A673 (cell line): ENCODE measurements around the gene PPP1R12C. TPM values are rescaled to one million over a fixed set of nuclear protein-coding genes. Genes with fewer than 3 reads are reported as not detected.

Experiments
- BruUV-seq: library from RNA; stranded (reverse); fragments of 400-500 nt; replicated peaks from 2 replicates; lab custom pipeline; 2021; lab: Mats Ljungman, UMichigan
- CTCF ChIA-PET: fragments of 300-600 bp; sonication (Branson Sonifier 250); formaldehyde crosslinking; loops from one replicate; lab custom pipeline; 2022; ENCODE audit warnings: antibody characterized with exemption; lab: Charles Lee
- POLR2A ChIA-PET: fragments of 300-600 bp; sonication (Branson Sonifier 250); formaldehyde crosslinking; loops from one replicate; lab custom pipeline; 2022; ENCODE audit warnings: antibody characterized with exemption; ENCODE audit not compliant: low non-redundant PET; lab: Charles Lee
- DNase-seq: peaks from one replicate; pipeline ENCODE4 v3.0.0-alpha.2; 2015; ENCODE audit warnings: low spot score
- H3K27ac ChIP-seq: fragments of 200-600 bp; sonication (generic); 2 replicates; pipeline ENCODE4 v1.5.1; 2016; ENCODE audit warnings: mixed run types, low read depth, mild to moderate bottlenecking, mixed read lengths, antibody characterized with exemption, low read length; ENCODE audit not compliant: poor library complexity, severe bottlenecking
- H3K27me3 ChIP-seq: fragments of 200-600 bp; sonication (generic); replicated peaks from 2 replicates; pipeline ENCODE4 v1.6.1; 2017; ENCODE audit warnings: mixed run types, low read depth, mild to moderate bottlenecking, mixed read lengths, antibody characterized with exemption, low read length; ENCODE audit not compliant: insufficient read depth, poor library complexity
- H3K36me3 ChIP-seq: fragments of 200-600 bp; sonication (generic); 2 replicates; pipeline ENCODE4 v1.6.1; 2016; ENCODE audit warnings: mixed run types, mild to moderate bottlenecking, mixed read lengths, antibody characterized with exemption, low read length; ENCODE audit not compliant: insufficient read depth, poor library complexity, severe bottlenecking
- H3K4me1 ChIP-seq: fragments of 200-600 bp; sonication (generic); 2 replicates; pipeline ENCODE4 v1.6.1; 2017; ENCODE audit warnings: mixed run types, mild to moderate bottlenecking, mixed read lengths, antibody characterized with exemption, low read length; ENCODE audit not compliant: insufficient read depth, poor library complexity, severe bottlenecking
- H3K4me3 ChIP-seq: fragments of 200-600 bp; sonication (generic); 2 replicates; pipeline ENCODE4 v1.5.1; 2016; ENCODE audit warnings: low read depth, mixed run types, mild to moderate bottlenecking, mixed read lengths, low read length; ENCODE audit not compliant: poor library complexity, severe bottlenecking
- H3K9me3 ChIP-seq: fragments of 200-600 bp; sonication (generic); 2 replicates; pipeline ENCODE4 v1.6.1; 2016; ENCODE audit warnings: mixed run types, low read depth, mild to moderate bottlenecking, mixed read lengths, antibody characterized with exemption, low read length; ENCODE audit not compliant: poor library complexity, severe bottlenecking
- CTCF ChIP-seq: fragments of 300-800, 200-600 bp; sonication (generic); conservative IDR thresholded peaks from 2 replicates; pipeline ENCODE4 v1.5.1; 2017; ENCODE audit warnings: low read depth, mild to moderate bottlenecking, antibody characterized with exemption, low read length, moderate library complexity, mixed read lengths
- EZH2 ChIP-seq: fragments of 200-600 bp; sonication (generic); IDR thresholded peaks from 2 replicates; pipeline ENCODE4 v1.6.1; 2017; ENCODE audit warnings: borderline replicate concordance, low read depth, mild to moderate bottlenecking, mixed read lengths, antibody characterized with exemption, low read length; ENCODE audit not compliant: poor library complexity, severe bottlenecking
- intact Hi-C: fragments of 100-400 bp; cut with micrococcal nuclease; formaldehyde crosslinking; loops from one replicate; pipeline ENCODE4 v1.10.0; 2022; ENCODE audit not compliant: unreplicated experiment
- total RNA-seq: library from RNA; stranded (reverse); gene quantifications from 2 replicates; pipeline ENCODE4 v1.2.3, GENCODE V29; 2021

PPP1R12C gene
- total RNA-seq, 1 experiment from 2014 or later = 94.6 TPM

GRCh38 chr19:55077106-55077505, 40.3 kb downstream of the PPP1R12C start:
- BruUV-seq = no TSS peak
- H3K4me1 ChIP-seq = peaks cover 12% of the 10 kb centered on the region
- H3K36me3 ChIP-seq = no peaks in the 10 kb centered on the region
- peaks cover 6% of the 10 kb centered on the region for H3K27me3 ChIP-seq
- ChIA-PET POLR2A (no interaction called here), CTCF (no interaction called here)
- no peak for DNase-seq
- H3K4me3 ChIP-seq = no peak overlapping the region
- intact Hi-C loops = no loop called here
- H3K9me3 ChIP-seq = no peaks in the 10 kb centered on the region
- no peak overlapping the region for H3K27ac ChIP-seq
- TF ChIP-seq CTCF = no peak
- no peak for TF ChIP-seq EZH2

GRCh38 chr19:55076321-55076720, 41.1 kb downstream of the PPP1R12C start:
- H3K27ac ChIP-seq = no peak overlapping the region
- ChIA-PET POLR2A (no interaction called here), CTCF (interaction anchor here (0.7 kb wide), 1 partner anchor 11 kb away, joined by 3 read pairs; no protein-coding TSS in a partner anchor)
- H3K4me1 ChIP-seq = peaks cover 6% of the 10 kb centered on the region
- H3K4me3 ChIP-seq = no peak overlapping the region
- BruUV-seq = no TSS peak
- no peaks in the 10 kb centered on the region for H3K9me3 ChIP-seq
- no peaks in the 10 kb centered on the region for H3K27me3 ChIP-seq
- DNase-seq = no peak
- TF ChIP-seq CTCF (no peak), EZH2 (no peak)
- H3K36me3 ChIP-seq = no peaks in the 10 kb centered on the region
- intact Hi-C loops = no loop called here

GRCh38 chr19:55075371-55075998, 42.0 kb downstream of the PPP1R12C start, which contains the start of gene EPS8L1:
Gene EPS8L1 (plus strand): TSS chr19:55075869. CDS start chr19:55076445, 576 bp downstream.
- H3K27me3 ChIP-seq = no peaks in the 10 kb centered on the region
- no peaks in the 10 kb centered on the region for H3K4me1 ChIP-seq
- CTCF ChIA-PET = interaction anchor here (0.6 kb wide), 1 partner anchor 13 kb away, joined by 8 read pairs; no protein-coding TSS in a partner anchor
- POLR2A ChIA-PET = no interaction called here
- TF ChIP-seq CTCF (no peak), EZH2 (no peak)
- no peaks in the 10 kb centered on the region for H3K36me3 ChIP-seq
- no peak for DNase-seq
- no peak within 1 kb of the TSS for H3K4me3 ChIP-seq
- no peaks in the 10 kb centered on the region for H3K9me3 ChIP-seq
- intact Hi-C loops = no loop called here
- no peak within 1 kb of the TSS for H3K27ac ChIP-seq
- no TSS peak for BruUV-seq
